Sigmoid colon (tissue), 4 donors: ENCODE results near the gene RYK.

Source experiments
- CTCF ChIP-seq, 4 experiments: fragments of 450-650 bp in 3 of 4; fragments of 200-600 bp in 1 of 4; IDR thresholded peaks; one replicate each; pipeline ENCODE4 v1.5.1; 2016 to 2019; ENCODE audit warnings: antibody characterized with exemption in 4 of 4, mild to moderate bottlenecking in 3 of 4, moderate library complexity in 2 of 4
- EP300 ChIP-seq, 4 donors: sonication (generic); formaldehyde crosslinking; IDR thresholded peaks; one replicate each; pipeline ENCODE4 v1.6.1; 2017; ENCODE audit warnings: antibody characterized with exemption in 4 of 4
- POLR2A ChIP-seq, 2 donors: fragments of 450-650 bp; IDR thresholded peaks; one replicate each; pipeline ENCODE4 v1.6.1; 2016; ENCODE audit warnings: antibody characterized with exemption in 2 of 2, mild to moderate bottlenecking in 2 of 2, moderate library complexity in 2 of 2

GRCh38 chr3:134147411-134147810 lies 103.2 kb downstream of the RYK start:
- no peak for TF ChIP-seq POLR2A (IDR thresholded peaks at IDR 0.05)
- TF ChIP-seq CTCF (IDR thresholded peaks at IDR 0.05): no peak
- no peak for TF ChIP-seq EP300 (IDR thresholded peaks at IDR 0.05)
